ENCODE results near the gene LRRC59. TPM values are rescaled to one million over a fixed set of nuclear protein-coding genes. Genes with fewer than 3 reads are reported as not detected.

The LRRC59 gene
- total and polyA plus RNA-seq, 2 of the 8 experiments (the other 6 are each of a cell fraction or from before 2014, with no cell fraction given), result 48.3 to 117 TPM

GRCh38 chr17:50388728-50389127 is 8.6 kb downstream of the LRRC59 start (continued):
- TF ChIP-seq CTCF (IDR thresholded peaks at IDR 0.05; ENCODE audit: control extremely low read depth in 1 of 3, insufficient read depth in 1 of 3, low read depth in 1 of 3, low read length in 3 of 3) (no peak), CEBPB (IDR thresholded peaks at IDR 0.05; ENCODE audit: low read depth, low read length) (no peak), NANOG (IDR thresholded peaks at IDR 0.05; ENCODE audit: insufficient read depth, low read depth, low read length, poor library complexity, severe bottlenecking) (no peak), CBX5 (IDR thresholded peaks at IDR 0.05; ENCODE audit: low read depth, low read length) (no peak), RBBP5 (IDR thresholded peaks at IDR 0.05; ENCODE audit: borderline replicate concordance, low read depth, low read length) (no peak), RNF2 (IDR thresholded peaks at IDR 0.05; ENCODE audit: borderline replicate concordance, low read depth, low read length, missing control alignments, poor library complexity, severe bottlenecking) (no peak), MAX (IDR thresholded peaks at IDR 0.05) (no peak), RXRA (IDR thresholded peaks at IDR 0.05; ENCODE audit: insufficient read depth, low read depth, low read length) (no peak)
